HEK293T (cell line): Measurements from ENCODE around the gene VWC2L.

ENCODE experiments used
- ARNT ChIP-seq: fragments of 450-650 bp; IDR thresholded peaks from 2 replicates; pipeline ENCODE4 v1.6.1; 2017; ENCODE audit warnings: mild to moderate bottlenecking
- BHLHE40 ChIP-seq: fragments of 450-650 bp; IDR thresholded peaks from 2 replicates; pipeline ENCODE4 v1.6.1; 2016; ENCODE audit warnings: mild to moderate bottlenecking, moderate library complexity, borderline replicate concordance
- ELF4 ChIP-seq: fragments of 450-650 bp; IDR thresholded peaks from 2 replicates; pipeline ENCODE4 v1.6.1; 2017; ENCODE audit warnings: antibody characterized with exemption
- FOXA1 ChIP-seq: fragments of 450-650 bp; IDR thresholded peaks from 2 replicates; pipeline ENCODE4 v1.6.1; 2016; ENCODE audit warnings: mild to moderate bottlenecking
- FOXM1 ChIP-seq: fragments of 450-650 bp; IDR thresholded peaks from 2 replicates; pipeline ENCODE4 v1.6.1; 2017; ENCODE audit warnings: mild to moderate bottlenecking, borderline replicate concordance
- NFRKB ChIP-seq: fragments of 450-650 bp; IDR thresholded peaks from 2 replicates; pipeline ENCODE4 v1.6.1; 2016; ENCODE audit warnings: mild to moderate bottlenecking, moderate library complexity
- SP1 ChIP-seq: fragments of 450-650 bp; IDR thresholded peaks from 2 replicates; pipeline ENCODE4 v1.6.1; 2017
- SUZ12 ChIP-seq: fragments of 450-650 bp; IDR thresholded peaks from 2 replicates; pipeline ENCODE4 v1.6.1; 2016; ENCODE audit warnings: mild to moderate bottlenecking
- TARDBP ChIP-seq: fragments of 450-650 bp; IDR thresholded peaks from 2 replicates; pipeline ENCODE4 v1.6.1; 2016
- ZNF384 ChIP-seq: fragments of 450-650 bp; IDR thresholded peaks from 2 replicates; pipeline ENCODE4 v1.6.1; 2016

GRCh38 chr2:214536625-214537024, 125.8 kb downstream of the VWC2L start:
- TF ChIP-seq NFRKB, result no peak
- no peak for TF ChIP-seq ARNT
- TF ChIP-seq SP1, result no peak
- TF ChIP-seq FOXM1, result no peak
- no peak for TF ChIP-seq FOXA1
- no peak for TF ChIP-seq BHLHE40
- TF ChIP-seq ZNF384, result no peak
- no peak for TF ChIP-seq TARDBP
- no peak for TF ChIP-seq ELF4
- no peak for TF ChIP-seq SUZ12
